GM19372 (cell line): ENCODE data around the gene ESYT2.

Experiments used
- ATAC-seq: cut with Tn5 transposase; IDR thresholded peaks from one replicate; pipeline ENCODE4 v1.9.1; 2021; ENCODE audit warnings: mild to moderate bottlenecking, low read depth, moderate library complexity; ENCODE audit not compliant: unreplicated experiment

Gene ESYT2

DNA sequence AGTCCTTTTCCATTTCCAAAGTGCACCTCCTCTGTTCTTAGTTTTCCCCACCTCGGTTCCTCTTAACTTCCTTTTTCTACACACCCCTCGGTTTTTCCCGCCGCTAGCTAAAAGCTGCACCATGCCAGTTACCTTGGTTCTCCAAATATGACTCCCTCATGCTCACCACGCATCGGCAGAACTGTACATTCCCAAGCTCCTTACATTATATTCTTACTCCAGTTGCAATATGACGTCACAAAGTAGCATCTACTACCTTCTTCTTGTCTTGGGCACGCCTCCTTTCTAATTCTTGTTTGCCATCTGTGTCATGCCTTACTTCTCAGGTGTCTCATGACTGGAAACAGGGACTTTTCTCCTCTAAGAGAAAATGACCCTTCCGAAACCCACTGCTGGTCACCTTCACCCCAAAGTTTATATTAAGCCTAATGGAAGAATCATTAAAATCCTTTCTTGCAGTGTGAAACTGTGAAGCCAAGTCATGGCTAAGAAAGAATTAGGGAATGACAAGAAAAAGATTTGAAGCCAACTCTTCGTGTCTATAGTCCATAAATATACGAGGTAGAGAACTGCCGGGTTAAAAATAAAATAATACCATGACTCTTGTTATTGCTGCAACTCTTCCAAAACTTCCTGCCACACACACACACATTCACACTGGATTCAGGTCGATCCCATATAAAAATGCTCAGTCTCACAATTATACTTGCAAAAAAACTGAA lies 1.7 kb downstream of the ESYT2 start:
- no peak for ATAC-seq

DNA sequence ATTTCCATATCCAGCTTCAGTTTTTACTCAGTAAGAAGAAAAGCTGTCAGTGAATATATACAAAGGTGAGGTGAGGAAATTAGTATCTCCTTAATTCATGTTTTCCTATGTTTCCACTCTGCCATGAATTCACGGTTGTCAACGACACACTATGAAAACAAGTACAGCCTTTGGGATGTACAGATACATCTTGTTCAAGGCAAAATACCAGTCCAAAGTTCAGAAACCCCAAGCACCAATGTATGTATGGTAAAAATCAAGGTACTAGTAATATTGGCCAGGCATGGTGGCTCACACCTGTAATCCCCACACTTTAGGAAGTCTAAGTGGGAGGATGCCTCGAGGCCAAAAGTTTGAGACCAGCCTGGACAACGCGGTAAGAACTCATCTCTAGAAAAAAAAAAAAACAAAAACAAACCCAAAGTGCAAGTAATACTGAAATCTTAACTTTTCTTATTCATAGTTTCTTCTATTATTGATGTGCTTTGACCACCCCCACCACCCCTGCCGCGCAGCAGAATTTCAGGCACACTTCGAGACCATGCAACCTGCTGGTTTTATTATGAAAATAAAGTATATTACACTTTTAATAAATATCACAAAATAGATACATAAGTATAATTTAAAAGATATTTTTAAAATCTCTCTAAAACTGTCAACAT lies 3.5 kb downstream of the ESYT2 start:
- ATAC-seq = no peak

DNA sequence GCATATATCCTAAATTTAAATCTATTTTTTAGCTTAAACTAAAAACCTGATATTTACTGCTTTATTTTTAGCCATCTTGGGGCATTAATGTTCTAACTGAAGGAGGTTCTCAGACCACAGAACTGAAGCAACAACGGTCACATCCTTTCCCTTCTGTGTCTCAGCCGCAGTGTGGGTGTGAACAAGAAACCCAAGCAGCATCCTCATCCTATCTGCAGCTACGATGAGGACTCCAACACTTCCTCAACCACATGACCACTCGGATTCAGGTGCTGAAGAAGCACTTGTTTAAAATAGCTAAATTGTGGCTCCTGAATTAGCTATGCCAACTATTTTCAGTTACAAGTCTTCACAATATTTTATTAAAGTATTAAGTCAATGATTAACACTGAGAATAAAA lies 5.3 kb downstream of the ESYT2 start:
- peak; percentile 71 for ATAC-seq

DNA sequence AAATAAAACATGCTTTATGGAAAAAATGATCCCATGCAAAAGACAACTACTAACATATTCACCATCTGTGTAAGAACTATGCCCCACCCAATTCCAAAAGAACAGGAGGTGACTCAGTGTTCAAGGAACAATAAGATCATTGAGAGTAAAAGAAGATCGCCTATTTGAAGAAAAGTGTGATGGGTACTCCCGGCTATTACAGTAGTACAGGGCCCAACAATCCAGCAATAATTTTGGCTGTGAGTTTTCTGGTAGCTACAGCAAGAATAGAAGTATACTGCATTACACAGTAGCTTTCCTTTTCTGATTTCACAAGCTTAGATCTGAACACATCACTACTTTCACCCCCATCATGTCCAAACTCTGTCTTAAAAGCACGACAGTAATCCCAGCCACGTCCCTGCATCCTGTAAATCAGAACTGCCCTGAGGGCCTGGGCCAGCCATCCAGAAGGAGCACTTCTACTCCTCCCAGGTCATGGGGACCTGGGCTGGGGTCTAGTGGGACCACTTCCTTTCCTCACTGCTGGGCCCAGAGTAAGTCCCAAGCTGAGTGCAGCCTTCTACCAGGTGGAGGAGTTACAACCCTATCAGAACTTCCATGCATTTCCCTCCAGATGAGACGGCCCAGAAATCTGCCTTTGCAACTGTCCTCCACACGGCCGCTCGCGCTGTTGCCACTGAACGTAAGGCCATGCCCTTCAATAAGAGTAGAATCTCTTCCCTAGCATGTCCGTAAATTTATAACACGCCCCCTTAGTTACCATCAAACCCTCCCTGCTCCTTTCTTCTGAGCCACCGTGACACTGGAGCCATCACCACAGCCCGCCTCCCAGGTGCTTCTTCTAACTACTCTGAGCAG lies 7.9 kb downstream of the ESYT2 start:
- ATAC-seq = no peak

DNA sequence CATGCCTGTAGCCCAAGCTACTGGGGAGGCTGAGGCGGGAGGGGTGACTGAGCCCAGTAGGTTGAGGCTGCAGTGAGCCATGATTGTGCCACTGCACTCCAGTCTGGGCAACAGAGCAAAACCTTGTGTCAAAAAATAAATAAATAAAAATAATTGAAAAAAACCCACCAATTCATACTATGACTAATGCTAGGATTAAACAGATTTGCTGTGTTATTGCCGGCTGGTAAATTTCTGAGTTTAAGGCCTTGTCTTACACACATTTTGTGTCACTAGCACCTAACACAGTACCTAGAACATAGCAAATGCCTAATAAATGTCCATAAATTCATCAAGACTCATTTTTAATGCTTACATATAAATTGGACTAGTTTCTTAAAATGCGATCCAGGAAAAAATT lies 8.7 kb downstream of the ESYT2 start:
- ATAC-seq = no peak

DNA sequence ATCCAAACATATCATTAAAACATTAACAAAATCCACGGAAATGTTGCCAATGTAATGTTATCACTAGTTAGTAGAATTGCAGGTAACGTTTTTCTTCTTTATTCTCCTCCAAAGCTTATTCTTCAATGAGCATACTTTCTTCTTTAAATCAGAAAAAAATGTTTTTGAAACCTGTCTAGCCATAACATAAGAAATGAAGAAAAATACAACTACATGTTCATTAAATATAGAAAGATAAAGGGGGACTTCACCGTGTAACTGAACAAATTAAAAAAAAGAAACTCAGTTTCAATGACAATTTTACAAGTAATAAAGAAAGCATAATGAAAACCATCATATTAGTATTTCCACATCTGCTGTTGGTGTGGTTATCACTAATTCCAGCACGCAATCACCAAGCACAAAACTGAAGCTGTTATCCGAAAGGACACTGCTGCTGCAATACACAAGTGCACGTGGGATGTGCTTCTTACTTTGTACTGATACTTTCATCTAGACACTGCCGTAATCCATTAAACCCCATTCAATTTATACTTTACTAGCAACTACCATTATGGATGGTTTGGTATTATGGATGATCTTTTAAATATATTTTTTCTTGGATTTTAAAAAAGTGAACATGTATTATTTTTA lies 9.6 kb downstream of the ESYT2 start:
- no peak for ATAC-seq

DNA sequence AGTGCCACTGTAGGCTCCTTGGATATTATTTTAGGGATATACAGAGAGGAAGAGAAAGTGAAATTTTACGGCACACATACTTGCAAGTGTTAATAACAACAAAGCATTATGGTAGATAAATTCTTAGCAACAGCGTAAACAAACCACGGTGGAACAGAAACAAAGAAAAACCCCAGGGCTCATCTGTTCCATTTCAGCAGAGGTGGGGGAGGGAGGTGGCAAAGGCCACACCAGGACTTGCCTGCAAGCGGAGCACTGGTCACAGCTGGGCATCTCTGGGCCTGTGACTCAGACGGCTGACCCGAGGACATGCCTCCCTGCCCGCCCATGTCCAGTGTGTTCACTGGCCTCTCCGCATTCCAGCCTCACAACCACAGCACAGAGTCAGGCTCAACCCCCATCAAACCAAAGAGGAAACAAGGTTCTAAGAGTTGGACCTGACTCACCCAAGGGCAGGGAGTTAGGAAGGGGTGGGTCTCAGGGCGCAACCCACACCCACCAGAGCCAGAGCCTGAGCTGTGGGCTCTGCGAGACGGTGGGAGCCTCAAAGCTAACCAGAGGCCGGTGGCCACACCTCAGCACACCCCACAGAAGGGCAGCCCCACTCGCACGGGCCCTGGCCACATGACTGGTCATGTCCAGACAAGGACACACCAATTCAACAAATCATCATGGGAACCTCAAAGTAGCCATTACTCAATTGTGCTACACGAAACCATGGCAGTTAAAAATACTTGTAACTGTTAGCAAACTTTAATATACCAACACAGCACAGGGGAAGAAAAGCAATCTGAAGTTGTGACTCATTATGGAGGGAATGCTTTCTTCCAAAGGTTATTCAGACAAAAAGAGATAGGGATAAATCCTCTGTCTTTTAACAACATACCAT lies 10.7 kb downstream of the ESYT2 start:
- peak; percentile 78 for ATAC-seq

DNA sequence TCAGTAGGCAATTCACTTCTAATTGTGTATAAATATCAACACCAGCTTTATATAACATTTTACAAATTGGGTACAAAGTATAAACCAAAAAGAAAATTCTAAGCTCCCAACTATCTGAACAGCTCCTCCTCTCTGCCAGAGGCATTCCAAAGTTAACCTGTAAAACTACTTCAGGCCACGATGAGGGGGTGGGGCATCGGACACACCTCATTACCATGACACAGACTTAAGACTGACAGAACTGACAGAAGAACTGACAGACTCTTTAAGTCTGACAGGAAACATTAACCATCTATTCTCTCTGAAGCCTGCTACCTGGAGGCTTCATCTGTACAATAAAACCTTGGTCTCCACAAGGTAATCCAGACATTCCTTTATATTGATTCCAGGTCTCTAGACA lies 12.3 kb downstream of the ESYT2 start:
- no peak for ATAC-seq

DNA sequence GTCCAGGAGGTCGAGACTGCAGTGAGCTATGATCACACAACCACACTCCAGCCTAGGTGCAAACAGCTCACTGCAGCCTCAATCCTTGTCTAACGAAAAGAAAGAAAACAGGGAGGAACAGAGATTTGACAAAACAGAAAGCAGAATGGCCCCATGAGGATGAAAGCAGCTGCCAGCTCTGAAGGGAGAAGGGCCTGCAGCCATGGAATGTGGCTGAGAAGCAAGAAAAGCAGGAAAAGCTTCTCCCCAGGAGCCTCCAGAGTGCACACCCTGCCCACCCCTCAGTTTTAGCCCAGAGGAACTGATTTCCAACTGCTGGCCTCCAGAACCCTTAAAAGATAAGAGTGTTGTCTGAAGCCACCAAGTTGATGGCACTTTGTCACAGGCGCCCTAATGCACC lies 13.0 kb downstream of the ESYT2 start:
- no peak for ATAC-seq

DNA sequence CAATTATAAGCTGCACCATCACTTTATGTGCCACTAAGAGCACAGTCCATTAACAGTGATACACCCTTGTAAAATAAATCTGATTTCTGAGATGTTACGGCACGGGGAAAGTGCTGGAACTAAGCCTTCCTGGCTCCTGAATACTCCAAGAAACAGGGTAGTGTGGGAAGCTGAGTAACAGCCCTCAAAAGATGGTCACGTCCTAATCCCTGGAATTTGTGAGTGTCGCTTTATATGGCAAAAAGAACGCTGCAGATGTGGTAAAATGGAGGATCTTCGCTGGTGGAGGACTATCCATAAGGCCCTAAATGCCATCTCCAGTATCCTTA lies 13.5 kb downstream of the ESYT2 start:
- no peak for ATAC-seq

DNA sequence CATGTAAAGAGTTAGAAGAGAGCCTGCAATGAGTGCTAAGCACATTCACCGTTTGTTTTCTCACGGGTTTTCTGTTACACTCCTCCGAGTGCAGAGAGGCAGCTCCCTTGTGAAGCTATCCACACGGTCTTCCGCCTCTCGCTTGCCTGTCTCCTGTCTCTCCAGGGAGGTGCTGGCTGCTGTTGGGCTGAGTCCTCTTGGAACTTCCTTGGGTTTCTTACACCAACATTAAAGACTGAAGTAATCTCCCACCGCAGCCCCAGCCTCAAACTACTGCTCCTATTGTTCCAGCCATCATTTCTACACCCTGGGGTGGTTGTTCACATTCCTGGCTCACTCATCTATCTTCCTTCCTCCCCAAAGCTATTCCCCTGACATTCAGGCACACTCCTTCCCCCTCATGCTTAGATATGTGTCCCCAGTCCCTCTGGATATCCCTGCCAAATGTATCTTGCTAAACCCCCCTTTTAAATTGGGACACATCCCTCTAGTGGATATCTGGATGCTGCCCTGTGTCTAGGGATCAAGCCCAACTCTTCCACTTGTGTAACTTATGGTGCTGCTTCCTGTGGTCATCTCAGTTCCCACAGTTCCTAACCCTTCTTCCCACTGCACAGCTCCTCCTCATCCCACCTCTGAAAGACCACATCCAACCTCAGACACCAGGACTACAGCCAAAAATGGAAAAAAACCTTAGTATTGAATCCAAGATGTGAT lies 14.1 kb downstream of the ESYT2 start:
- ATAC-seq = peak; percentile 8

DNA sequence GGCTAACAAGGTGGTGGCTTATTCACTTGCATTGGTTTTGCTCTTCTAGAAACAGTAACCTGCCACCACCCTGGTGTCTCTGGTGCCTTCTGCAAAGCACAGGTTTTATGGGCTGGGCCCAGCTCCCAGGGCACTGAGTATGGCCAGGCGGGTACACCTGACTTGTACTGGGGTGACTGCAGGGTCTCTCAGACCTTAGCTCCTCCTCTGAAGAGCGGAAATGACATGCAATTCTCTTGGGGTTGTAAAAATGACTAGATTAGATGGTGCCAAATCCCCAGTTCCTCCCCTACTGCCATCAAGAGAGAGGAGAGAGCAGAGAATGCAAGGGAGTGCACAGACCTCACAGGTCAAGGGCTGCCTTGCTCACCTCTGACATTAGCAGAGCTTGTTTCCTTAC lies 14.7 kb downstream of the ESYT2 start:
- peak; percentile 31 for ATAC-seq

DNA sequence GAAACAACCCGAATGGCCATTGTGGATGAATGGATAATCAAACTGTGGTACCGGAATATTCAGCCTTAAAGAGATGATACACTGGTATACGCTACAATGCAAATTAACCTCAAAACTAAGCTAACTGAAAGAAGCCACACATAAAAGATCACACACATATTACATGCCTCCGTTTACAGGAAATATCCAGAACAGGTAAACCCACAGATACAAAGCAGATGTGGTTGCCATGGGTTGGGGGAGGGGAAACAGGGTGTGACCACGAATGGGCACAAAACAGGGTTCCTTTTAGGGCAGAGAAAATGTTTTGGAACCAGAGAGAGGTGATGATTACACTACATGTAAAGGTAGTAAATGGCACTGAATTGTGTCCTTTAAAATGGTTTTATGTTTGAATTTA lies 16.6 kb downstream of the ESYT2 start:
- no peak for ATAC-seq

DNA sequence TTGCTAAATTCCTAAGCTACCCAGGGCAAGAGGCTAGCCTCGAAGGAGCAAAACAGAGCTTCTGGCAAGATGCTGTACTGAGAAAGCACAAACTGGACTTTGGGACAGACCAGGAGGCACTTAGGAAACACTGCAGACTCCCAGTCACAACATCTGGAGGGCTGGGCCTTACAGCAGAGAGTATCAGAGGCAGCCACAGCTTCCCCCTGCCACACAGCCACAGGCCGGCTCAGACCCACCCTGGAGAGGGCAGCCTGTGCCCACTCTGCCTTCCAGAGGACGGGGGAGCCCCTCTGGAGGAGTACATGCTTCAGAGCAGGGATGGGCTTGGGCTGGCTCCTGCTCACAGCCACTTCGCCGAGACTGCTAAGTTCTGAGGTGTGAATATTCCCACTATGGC lies 17.4 kb downstream of the ESYT2 start:
- ATAC-seq = no peak

DNA sequence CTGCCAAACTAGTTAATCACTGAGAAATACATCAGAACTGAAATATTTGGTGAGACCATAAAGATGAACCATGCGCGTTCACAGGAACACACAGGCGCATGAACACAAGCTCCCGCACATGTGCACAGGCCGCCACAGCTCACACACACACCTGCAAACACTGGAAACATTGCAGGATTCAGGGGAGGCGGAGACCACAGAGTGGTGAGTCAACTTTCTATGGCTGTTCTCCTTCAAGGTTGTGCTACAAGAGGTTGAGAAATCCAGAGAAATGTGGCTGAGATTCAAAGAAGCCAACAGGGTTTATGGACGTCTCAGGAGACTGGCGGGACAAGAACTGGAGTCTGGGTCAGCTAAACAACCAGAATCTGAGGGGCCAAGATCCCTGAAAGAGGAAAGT lies 17.8 kb downstream of the ESYT2 start:
- no peak for ATAC-seq

DNA sequence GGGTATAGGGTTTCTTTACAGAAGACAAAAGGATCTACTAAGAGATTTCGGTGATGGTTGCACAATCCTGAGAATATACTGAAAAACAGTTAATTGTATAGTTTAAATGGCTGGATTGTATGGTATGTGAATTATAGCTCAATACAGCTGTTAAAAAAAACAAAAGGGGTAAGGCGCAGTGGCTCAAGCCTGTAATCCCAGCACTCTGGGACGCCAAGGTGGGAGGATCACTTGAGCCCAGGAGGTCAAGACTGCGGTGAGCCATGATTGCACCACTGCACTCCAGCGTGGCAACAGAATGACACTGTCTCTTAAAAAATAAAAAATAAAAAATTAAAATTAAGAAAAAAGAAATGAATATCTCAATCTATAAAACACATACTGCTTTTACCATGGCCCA lies 18.5 kb downstream of the ESYT2 start:
- ATAC-seq = no peak

DNA sequence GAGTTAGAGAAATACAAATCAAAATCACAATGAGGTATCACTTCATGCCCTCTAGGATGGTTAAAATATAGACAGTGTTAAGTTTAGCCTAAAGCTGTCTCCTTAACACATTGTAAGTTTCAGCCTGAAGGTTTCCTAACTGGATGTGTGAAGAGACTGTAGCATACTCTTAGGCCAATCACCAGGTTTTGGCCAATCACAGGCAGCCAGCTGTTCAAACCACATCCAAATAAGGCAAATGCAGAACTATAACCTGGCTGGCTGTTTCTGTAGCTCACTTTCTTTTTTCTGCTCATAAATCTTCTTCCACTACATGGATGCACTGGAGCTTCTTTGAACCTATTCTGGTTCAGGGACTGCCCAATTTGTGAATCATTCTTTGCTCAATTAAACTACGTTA lies 19.7 kb downstream of the ESYT2 start:
- peak; percentile 83 for ATAC-seq

DNA sequence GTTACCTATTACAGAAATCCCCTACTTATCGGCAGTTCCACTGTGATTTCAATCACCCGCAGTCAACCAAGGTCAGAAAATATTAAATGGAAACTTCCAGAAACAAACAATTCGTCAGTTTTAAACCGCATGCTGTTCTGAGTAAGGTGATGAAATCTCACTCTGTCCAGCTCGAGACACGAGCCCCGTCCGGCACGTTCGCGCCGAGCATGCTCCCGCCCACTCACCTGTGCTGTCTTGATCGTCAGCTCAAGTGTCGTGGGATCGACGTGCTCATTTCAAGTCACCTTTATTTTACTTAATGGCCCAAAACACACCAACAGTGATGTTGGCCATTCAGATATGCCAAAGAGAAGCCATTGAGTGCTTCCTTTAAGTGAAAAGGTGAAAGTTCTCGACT lies 21.2 kb downstream of the ESYT2 start:
- ATAC-seq = no peak

DNA sequence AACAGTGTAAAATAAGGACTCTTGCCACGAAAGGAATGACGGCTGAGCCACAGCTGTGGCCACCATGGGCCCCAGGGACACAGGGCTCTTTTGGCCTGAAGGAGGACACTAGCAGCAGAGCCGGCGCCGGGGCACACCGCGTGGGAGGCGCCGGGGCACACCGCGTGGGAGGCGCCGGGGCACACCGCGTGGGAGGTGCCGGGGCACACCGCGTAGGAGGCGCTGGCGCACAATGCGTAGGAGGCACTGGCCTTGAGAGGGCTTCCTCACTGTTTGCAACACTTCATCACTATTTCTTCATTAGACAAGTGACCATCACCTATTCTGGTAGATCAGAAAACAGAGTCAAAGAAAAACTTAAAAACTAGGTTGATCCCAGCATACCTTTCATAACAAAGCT lies 23.4 kb downstream of the ESYT2 start:
- no peak for ATAC-seq

DNA sequence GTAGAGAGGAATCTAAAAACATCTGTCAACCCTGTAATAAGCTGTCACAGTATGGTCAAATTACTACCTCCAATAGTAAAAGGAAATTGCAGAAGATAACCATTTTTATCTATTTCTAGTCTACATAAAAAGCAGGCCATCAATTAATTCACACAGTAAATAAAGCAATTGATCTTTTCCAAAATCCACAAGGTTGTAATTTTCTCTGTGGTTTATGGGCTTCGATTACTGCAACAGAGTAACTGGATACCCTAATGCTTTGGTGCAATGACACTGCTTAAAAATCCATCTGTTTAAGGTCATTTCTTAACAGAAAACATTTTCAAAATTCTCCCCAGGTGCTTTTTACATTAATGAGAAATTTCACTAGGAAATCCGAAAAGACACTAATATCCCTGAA lies 23.9 kb downstream of the ESYT2 start:
- ATAC-seq = no peak
